Vagina (tissue), 2 donors: ENCODE measurements around the gene DUSP21. TPM values are rescaled to one million over a fixed set of nuclear protein-coding genes. Genes with fewer than 3 reads are reported as not detected.
A peak's percentile ranks its signal among the peaks of the same experiment; 100 is the strongest.
"Not testable (repeated sequence)": the region's sequence is repeated elsewhere in the genome, so short reads cannot be mapped to it uniquely, and the experiment has no call there.

Experiments
- DNase-seq, 2 donors: peaks; one replicate each; pipeline ENCODE4 v3.0.0-alpha.2; 2017; ENCODE audit errors: extremely low spot score in 2 of 2
- H3K27ac ChIP-seq: fragments of 200-600 bp; sonication (generic); one replicate; pipeline ENCODE4 v1.5.1; 2019
- H3K27me3 ChIP-seq: fragments of 200-600 bp; sonication (generic); one replicate; pipeline ENCODE4 v1.5.1; 2019
- H3K36me3 ChIP-seq, 2 donors: fragments of 200-600 bp; sonication (generic); one replicate each; pipeline ENCODE4 v1.5.1; 2017 to 2019
- H3K4me1 ChIP-seq: fragments of 200-600 bp; sonication (generic); one replicate; pipeline ENCODE4 v1.5.1; 2019
- H3K4me3 ChIP-seq, 2 donors: fragments of 200-600 bp; sonication (generic); 1 replicate in 1 of 2; 2 replicates in 1 of 2; pipeline ENCODE4 v1.5.1; 2016 to 2019
- H3K9me3 ChIP-seq: fragments of 200-600 bp; sonication (generic); one replicate; pipeline ENCODE4 v1.5.1; 2019
- POLR2A ChIP-seq, 2 donors: fragments of 450-650 bp; IDR thresholded peaks; one replicate each; pipeline ENCODE4 v1.6.1; 2017; ENCODE audit warnings: antibody characterized with exemption in 2 of 2, mild to moderate bottlenecking in 2 of 2, moderate library complexity in 2 of 2
- POLR2AphosphoS5 ChIP-seq, 2 donors: sonication (generic); formaldehyde crosslinking; IDR thresholded peaks; one replicate each; pipeline ENCODE4 v1.9.0; 2017; ENCODE audit warnings: antibody characterized with exemption in 2 of 2, mild to moderate bottlenecking in 2 of 2, low read depth in 1 of 2; ENCODE audit not compliant: insufficient read depth in 1 of 2
- intact Hi-C: fragments of 100-400 bp; cut with DNase I; formaldehyde crosslinking; loops from one replicate; pipeline ENCODE4 v1.15.1; 2023
- total RNA-seq: library from RNA; depleted of rRNA; stranded (reverse); fragments of >200 nt; gene quantifications from one replicate; pipeline ENCODE4 v1.2.3, GENCODE V29; 2016
- TF ChIP-seq, protein P1 (sequence below), 3 experiments: fragments of 450-650 bp in 2 of 3; fragments of 200-600 bp in 1 of 3; sonication (generic) in 1 of 3; IDR thresholded peaks; one replicate each; pipeline ENCODE4 v1.5.1; 2017 to 2019; ENCODE audit warnings: antibody characterized with exemption in 3 of 3, mild to moderate bottlenecking in 2 of 3, moderate library complexity in 2 of 3

DUSP21 gene
- total RNA-seq, 1 donor from 2014 or later, result not detected

DNA sequence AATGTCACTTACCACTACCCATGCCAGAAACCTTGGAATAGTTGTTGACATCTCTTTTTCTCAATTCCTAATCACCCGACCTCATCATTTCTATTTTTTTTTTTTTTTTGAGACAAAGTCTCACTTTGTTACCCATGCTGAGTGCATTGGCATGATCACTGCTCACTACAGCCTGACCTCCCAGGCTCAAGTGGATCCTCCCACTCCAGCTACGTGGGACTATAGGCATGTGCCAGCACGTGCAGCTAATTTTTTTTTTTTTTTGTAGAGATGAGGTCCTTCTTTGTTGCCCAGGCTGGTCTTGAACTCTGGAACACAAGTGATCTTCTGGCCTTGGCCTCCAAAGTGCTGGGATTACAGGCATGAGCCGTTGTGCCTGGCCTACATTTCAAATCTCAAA lies 41.1 kb downstream of the DUSP21 start:
- intact Hi-C loops, result no loop called here
- Histone ChIP-seq H3K27ac (no peak overlapping the region), H3K27me3 (no peaks in the 10 kb centered on the region), H3K36me3 (no peaks in the 10 kb centered on the region), H3K9me3 (no peaks in the 10 kb centered on the region), H3K4me1 (peaks cover 61% of the 10 kb centered on the region), H3K4me3 (no peak overlapping the region)
- no peak for DNase-seq
- TF ChIP-seq POLR2AphosphoS5 (IDR thresholded peaks at IDR 0.05; ENCODE audit: insufficient read depth in 1 of 2, low read depth in 1 of 2), result no peak
- TF ChIP-seq, protein P1, sequence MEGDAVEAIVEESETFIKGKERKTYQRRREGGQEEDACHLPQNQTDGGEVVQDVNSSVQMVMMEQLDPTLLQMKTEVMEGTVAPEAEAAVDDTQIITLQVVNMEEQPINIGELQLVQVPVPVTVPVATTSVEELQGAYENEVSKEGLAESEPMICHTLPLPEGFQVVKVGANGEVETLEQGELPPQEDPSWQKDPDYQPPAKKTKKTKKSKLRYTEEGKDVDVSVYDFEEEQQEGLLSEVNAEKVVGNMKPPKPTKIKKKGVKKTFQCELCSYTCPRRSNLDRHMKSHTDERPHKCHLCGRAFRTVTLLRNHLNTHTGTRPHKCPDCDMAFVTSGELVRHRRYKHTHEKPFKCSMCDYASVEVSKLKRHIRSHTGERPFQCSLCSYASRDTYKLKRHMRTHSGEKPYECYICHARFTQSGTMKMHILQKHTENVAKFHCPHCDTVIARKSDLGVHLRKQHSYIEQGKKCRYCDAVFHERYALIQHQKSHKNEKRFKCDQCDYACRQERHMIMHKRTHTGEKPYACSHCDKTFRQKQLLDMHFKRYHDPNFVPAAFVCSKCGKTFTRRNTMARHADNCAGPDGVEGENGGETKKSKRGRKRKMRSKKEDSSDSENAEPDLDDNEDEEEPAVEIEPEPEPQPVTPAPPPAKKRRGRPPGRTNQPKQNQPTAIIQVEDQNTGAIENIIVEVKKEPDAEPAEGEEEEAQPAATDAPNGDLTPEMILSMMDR (IDR thresholded peaks at IDR 0.05), result no peak
- no peak for TF ChIP-seq POLR2A (IDR thresholded peaks at IDR 0.05)

DNA sequence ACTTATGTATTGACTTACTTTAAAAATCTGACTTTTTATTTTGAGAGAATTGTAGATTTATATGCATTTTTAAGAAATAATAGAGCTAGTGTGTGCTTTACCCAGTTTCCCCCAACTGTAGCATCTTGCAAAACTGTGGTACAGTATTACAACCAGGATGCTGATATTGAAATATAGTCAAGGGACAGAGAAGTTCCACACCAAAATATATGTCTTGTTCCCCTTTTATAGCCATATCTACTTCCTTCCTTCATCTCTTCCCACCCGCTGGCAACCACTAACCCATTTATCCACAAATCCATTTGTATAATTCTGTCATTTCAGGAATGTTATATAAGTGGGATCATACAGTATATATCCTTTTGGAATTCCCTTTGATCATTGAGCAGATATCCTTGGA lies 46.0 kb downstream of the DUSP21 start:
- no peaks in the 10 kb centered on the region for H3K36me3 ChIP-seq
- TF ChIP-seq POLR2A (IDR thresholded peaks at IDR 0.05), result no peak
- no peaks in the 10 kb centered on the region for H3K9me3 ChIP-seq
- intact Hi-C loops, result no loop called here
- H3K4me3 ChIP-seq, result no peak overlapping the region
- H3K4me1 ChIP-seq, result peaks cover 33% of the 10 kb centered on the region
- no peak for DNase-seq
- H3K27me3 ChIP-seq, result no peaks in the 10 kb centered on the region
- H3K27ac ChIP-seq, result no peak overlapping the region

DNA sequence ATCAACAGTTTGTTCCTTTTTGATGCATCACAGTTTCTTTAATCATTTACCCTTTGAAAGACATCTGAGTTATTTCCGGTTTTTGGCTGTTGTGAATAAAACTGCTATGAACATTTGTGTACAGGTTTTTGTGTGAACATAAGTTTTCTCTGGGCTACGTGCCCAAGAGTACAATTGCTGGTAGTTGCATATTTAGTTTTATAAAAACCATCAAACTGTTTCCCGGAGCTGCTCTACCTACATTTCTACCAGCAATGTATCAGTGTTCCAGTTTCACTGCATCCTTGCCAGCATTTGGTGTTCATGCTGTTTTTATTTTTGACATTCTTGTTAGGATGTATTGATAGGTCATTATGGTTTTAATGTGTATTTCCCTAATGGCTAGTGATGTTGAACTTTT lies 46.4 kb downstream of the DUSP21 start:
- intact Hi-C loops, result no loop called here

DNA sequence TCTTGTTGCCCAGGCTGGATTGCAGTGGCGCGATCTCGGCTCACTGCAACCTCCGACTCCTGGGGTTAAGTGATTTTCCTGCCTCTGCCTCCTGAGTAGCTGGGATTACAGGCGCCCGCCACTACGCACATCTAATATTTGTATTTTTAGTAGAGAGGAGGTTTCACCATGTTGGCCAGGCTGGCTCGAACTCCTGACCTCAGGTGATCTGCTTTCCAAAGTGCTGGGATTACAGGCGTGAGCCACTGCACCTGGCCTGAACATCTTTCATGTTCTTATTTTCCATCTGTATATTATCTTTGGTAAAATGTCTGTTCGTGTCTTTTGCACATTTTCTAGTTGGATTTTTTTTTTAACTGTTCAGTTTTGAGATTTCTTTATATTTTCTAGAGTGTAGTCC lies 46.9 kb downstream of the DUSP21 start:
- H3K27me3 ChIP-seq, H3K27ac ChIP-seq, DNase-seq, H3K4me3 ChIP-seq, H3K36me3 ChIP-seq, H3K9me3 ChIP-seq, intact Hi-C loops: not testable (repeated sequence)
- H3K4me1 ChIP-seq, result peaks cover 27% of the 10 kb centered on the region

More for the DNA sequence above, 46.4 kb downstream of the DUSP21 start:
- Histone ChIP-seq H3K4me3 (no peak overlapping the region), H3K9me3 (no peaks in the 10 kb centered on the region), H3K27me3 (no peaks in the 10 kb centered on the region), H3K36me3 (no peaks in the 10 kb centered on the region), H3K4me1 (peaks cover 30% of the 10 kb centered on the region), H3K27ac (no peak overlapping the region)
- DNase-seq, result no peak
- TF ChIP-seq POLR2AphosphoS5 (IDR thresholded peaks at IDR 0.05; ENCODE audit: insufficient read depth in 1 of 2, low read depth in 1 of 2) (no peak), POLR2A (IDR thresholded peaks at IDR 0.05) (no peak)
- TF ChIP-seq, protein P1 (IDR thresholded peaks at IDR 0.05), result no peak

DNA sequence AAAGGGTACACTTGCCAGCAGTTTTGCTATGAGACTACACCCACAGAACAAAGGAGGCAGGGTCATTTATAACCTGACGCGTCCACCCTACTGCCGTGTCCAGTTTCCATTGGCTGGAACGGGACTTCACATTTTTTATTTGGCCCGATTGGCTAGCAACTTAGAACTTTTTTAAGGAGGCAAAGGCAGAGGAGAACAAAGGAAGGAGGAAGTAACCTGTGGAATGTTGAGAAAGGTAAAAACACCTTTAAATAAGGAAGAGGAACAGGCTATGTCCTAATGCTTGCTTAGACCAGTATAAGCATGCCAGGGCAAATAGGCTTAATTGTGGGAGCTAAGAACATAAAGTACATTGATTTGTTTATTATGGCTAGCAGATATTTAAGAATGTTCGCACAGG lies 47.8 kb downstream of the DUSP21 start:
- Histone ChIP-seq H3K27me3 (no peaks in the 10 kb centered on the region), H3K4me1 (peaks cover 21% of the 10 kb centered on the region), H3K4me3 (no peak overlapping the region), H3K27ac (peak overlapping the region; percentile 36), H3K9me3 (no peaks in the 10 kb centered on the region), H3K36me3 (no peaks in the 10 kb centered on the region)
- intact Hi-C loops, result no loop called here
- DNase-seq, result no peak
- TF ChIP-seq POLR2AphosphoS5 (IDR thresholded peaks at IDR 0.05; ENCODE audit: insufficient read depth in 1 of 2, low read depth in 1 of 2), result peak in 1 of 2 donors; percentile 63
- TF ChIP-seq POLR2A (IDR thresholded peaks at IDR 0.05), result no peak

Other genes starting within 250 kb of the DUSP21 start
- 44.2 TPM for gene KDM6A, start 29.2 kb downstream of the DUSP21 start, total RNA-seq